ENCODE measurements around the gene TSPAN16. TPM values are rescaled to one million over a fixed set of nuclear protein-coding genes. Genes with fewer than 3 reads are reported as not detected.
A peak's percentile ranks its signal among the peaks of the same experiment; 100 is the strongest.

Gene TSPAN16
- total and polyA plus RNA-seq, 2 donors from 2014 or later: not detected

GRCh38 chr19:11322269-11323024, 26.5 kb downstream of the TSPAN16 start:
- TF ChIP-seq, protein P1, sequence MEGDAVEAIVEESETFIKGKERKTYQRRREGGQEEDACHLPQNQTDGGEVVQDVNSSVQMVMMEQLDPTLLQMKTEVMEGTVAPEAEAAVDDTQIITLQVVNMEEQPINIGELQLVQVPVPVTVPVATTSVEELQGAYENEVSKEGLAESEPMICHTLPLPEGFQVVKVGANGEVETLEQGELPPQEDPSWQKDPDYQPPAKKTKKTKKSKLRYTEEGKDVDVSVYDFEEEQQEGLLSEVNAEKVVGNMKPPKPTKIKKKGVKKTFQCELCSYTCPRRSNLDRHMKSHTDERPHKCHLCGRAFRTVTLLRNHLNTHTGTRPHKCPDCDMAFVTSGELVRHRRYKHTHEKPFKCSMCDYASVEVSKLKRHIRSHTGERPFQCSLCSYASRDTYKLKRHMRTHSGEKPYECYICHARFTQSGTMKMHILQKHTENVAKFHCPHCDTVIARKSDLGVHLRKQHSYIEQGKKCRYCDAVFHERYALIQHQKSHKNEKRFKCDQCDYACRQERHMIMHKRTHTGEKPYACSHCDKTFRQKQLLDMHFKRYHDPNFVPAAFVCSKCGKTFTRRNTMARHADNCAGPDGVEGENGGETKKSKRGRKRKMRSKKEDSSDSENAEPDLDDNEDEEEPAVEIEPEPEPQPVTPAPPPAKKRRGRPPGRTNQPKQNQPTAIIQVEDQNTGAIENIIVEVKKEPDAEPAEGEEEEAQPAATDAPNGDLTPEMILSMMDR (IDR thresholded peaks at IDR 0.05; ENCODE audit: borderline replicate concordance, extremely low read depth, insufficient read depth): no peak
- DNase-seq (peak in 2 of 5 donors; percentile 36 to 59), FAIRE-seq (no peak)
- Histone ChIP-seq H3K9ac (ENCODE audit: low read length in 3 of 3) (no peak overlapping the region), H3K9me3 (ENCODE audit: control insufficient read depth in 2 of 3, insufficient read depth in 1 of 3, low read length in 3 of 3) (no peaks in the 10 kb centered on the region), H3K27me3 (ENCODE audit: control insufficient read depth, insufficient read depth, low read length) (no peaks in the 10 kb centered on the region), H3K27ac (ENCODE audit: low read depth in 2 of 2, low read length in 2 of 2) (no peak overlapping the region), H3K36me3 (ENCODE audit: control insufficient read depth in 2 of 3, insufficient read depth in 3 of 3, low read length in 3 of 3) (no peaks in the 10 kb centered on the region), H3K4me1 (ENCODE audit: control insufficient read depth in 2 of 3, insufficient read depth in 2 of 3, low read depth in 1 of 3, low read length in 3 of 3) (peaks cover 4 to 14% (median 8%) of the 10 kb centered on the region in 3 donors), H3K4me3 (ENCODE audit: low read length in 3 of 3) (no peak overlapping the region)
- intact Hi-C loops (cut with DNase I): no loop called here

GRCh38 chr19:11323601-11324078, 27.7 kb downstream of the TSPAN16 start:
- Histone ChIP-seq H3K27me3 (ENCODE audit: control insufficient read depth, insufficient read depth, low read length) (no peaks in the 10 kb centered on the region), H3K4me1 (ENCODE audit: control insufficient read depth in 2 of 3, insufficient read depth in 2 of 3, low read depth in 1 of 3, low read length in 3 of 3) (peaks cover 4 to 14% (median 8%) of the 10 kb centered on the region in 3 donors), H3K36me3 (ENCODE audit: control insufficient read depth in 2 of 3, insufficient read depth in 3 of 3, low read length in 3 of 3) (no peaks in the 10 kb centered on the region), H3K9ac (ENCODE audit: low read length in 3 of 3) (peak overlapping the region in 1 of 3 donors; percentile 34), H3K4me3 (ENCODE audit: low read length in 3 of 3) (no peak overlapping the region), H3K9me3 (ENCODE audit: control insufficient read depth in 2 of 3, insufficient read depth in 1 of 3, low read length in 3 of 3) (no peaks in the 10 kb centered on the region), H3K27ac (ENCODE audit: low read depth in 2 of 2, low read length in 2 of 2) (peak overlapping the region; percentile 71 to 85)
- intact Hi-C loops (cut with DNase I): no loop called here
- TF ChIP-seq, protein P1 (IDR thresholded peaks at IDR 0.05; ENCODE audit: borderline replicate concordance, extremely low read depth, insufficient read depth): no peak
- FAIRE-seq: no peak
- DNase-seq: peak in 1 of 5 donors; percentile 10

DNA sequence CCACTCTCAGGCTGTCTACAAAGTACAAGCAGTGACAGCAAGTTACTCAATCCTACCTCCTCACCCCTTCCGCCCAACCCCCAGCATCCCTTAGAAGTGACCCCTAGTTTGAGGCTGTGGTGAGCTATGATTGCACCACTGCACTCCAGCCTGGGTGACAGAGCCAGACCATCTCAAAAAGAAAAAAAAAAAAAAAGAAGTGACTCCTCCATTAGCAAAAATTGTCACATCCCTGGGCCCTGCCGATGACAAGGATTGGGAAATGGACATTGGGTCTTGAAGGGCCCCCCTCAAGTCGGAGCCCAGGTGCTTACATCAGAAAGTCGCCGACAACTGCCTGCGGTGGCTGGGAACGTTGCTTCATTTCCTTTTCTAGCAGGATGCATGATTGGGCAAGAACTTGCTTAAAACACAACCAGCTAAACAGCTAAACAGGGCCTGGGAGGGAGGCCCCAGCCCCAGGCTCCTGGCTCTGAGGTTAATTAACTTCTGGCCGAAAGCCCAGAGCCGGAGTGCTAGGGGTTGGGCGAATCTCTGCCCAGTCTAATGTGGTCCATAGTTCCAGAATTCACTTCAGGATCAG, 28.2 kb downstream of the TSPAN16 start:
- TF ChIP-seq, protein P1 (IDR thresholded peaks at IDR 0.05; ENCODE audit: borderline replicate concordance, extremely low read depth, insufficient read depth): no peak
- H3K27me3 ChIP-seq (ENCODE audit: control insufficient read depth, insufficient read depth, low read length): no peaks in the 10 kb centered on the region
- DNase-seq: peak; percentile 65 to 93 (median 87)
- H3K36me3 ChIP-seq (ENCODE audit: control insufficient read depth in 2 of 3, insufficient read depth in 3 of 3, low read length in 3 of 3): no peaks in the 10 kb centered on the region
- no peaks in the 10 kb centered on the region for H3K9me3 ChIP-seq (ENCODE audit: control insufficient read depth in 2 of 3, insufficient read depth in 1 of 3, low read length in 3 of 3)
- H3K4me1 ChIP-seq (ENCODE audit: control insufficient read depth in 2 of 3, insufficient read depth in 2 of 3, low read depth in 1 of 3, low read length in 3 of 3): peaks cover 4 to 14% (median 8%) of the 10 kb centered on the region in 3 donors
- peak overlapping the region; percentile 71 to 85 for H3K27ac ChIP-seq (ENCODE audit: low read depth in 2 of 2, low read length in 2 of 2)
- intact Hi-C loops (cut with DNase I): no loop called here
- no peak for FAIRE-seq
- peak overlapping the region in 1 of 3 donors; percentile 34 for H3K9ac ChIP-seq (ENCODE audit: low read length in 3 of 3)
- no peak overlapping the region for H3K4me3 ChIP-seq (ENCODE audit: low read length in 3 of 3)
